ENCODE measurements around the gene LVRN. TPM values are rescaled to one million over a fixed set of nuclear protein-coding genes. Genes with fewer than 3 reads are reported as not detected.

LVRN gene
- total and polyA plus RNA-seq, 10 donors = 0.11 to 0.77 (median 0.28) TPM; not detected in 4

DNA sequence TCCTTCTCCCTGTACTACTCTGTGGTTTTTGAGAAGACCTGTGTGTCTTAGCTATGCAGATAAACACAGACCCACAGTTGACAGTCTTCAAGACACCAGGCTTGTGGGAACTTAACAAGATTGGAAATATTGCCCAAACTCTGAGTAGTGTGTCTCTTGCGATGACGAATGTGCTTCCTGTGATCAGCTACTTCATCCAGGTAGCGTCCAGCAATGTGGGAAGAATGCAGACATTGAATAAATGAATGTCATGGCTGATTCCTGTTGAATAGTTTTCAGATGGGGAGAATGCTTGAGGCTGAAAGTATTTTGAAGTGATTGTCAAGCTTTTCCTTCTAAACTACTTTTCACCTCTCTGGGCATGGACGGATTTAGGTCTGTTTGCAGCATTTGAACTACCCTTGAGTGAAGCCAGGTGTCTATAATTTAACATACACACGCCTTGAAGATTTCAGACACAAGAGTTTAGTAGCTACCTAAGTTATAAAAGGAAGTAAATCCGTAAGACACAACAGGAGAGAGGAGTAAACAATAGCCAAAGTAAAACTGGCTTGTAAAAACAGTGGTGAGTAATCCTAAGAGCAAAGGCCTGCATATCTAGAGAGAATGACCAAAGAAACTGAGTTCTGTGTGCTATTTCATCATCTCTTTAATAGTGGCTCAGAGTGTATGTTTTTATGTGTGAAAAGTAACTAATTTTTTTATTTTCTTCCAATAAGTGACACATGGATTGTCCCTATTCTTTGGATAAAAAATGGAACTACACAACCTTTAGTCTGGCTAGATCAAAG, 40.0 kb downstream of the LVRN start:
- intact Hi-C loops (cut with DNase I; ENCODE audit: low total_unique reads) = no loop called here
- Histone ChIP-seq H3K27ac (no peak overlapping the region), H3K4me1 (no peaks in the 10 kb centered on the region), H3K4me3 (no peak overlapping the region), H3K36me3 (no peaks in the 10 kb centered on the region), H3K27me3 (replicated peaks in 1 of 7) (no peaks in the 10 kb centered on the region), H3K9me3 (no peaks in the 10 kb centered on the region)
- no peak for TF ChIP-seq CTCF (IDR thresholded peaks at IDR 0.05 in 8 of 11, conservative IDR thresholded peaks at IDR 0.05 in 3 of 11)
- no peak for TF ChIP-seq POLR2AphosphoS5 (IDR thresholded peaks at IDR 0.05)
- TF ChIP-seq POLR2A (IDR thresholded peaks at IDR 0.05) = no peak
- no peak for DNase-seq
- 79 to 89% (median 83%) methylated on average over 6 of the region's 6 CpGs for WGBS, 5 donors

DNA sequence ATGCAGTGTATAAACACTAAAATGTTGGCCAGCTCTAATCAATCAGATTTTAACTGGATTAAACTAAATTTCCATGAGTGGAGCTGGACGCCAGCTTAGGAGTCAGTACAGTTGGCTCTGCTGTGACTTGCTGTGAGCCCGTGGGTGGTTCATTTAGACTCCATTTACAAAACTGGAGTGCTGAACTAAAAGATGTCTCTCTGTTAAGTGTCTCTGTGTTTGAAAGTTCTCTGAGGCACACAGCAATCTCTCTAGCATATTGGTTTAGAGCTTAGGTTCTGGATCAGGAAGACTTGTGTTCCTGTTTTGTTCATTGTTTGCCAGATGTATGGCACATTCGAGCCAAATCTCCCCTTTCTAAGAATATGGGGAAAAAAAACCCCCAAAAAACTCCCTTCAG, 42.0 kb downstream of the LVRN start:
- WGBS, 5 donors = 77 to 93% (median 90%) methylated on average over 3 of the region's 3 CpGs
- Histone ChIP-seq H3K4me1 (no peaks in the 10 kb centered on the region), H3K36me3 (no peaks in the 10 kb centered on the region), H3K9me3 (no peaks in the 10 kb centered on the region), H3K27me3 (replicated peaks in 1 of 7) (no peaks in the 10 kb centered on the region), H3K4me3 (no peak overlapping the region), H3K27ac (no peak overlapping the region)
- DNase-seq = no peak
- TF ChIP-seq POLR2AphosphoS5 (IDR thresholded peaks at IDR 0.05) = no peak
- TF ChIP-seq POLR2A (IDR thresholded peaks at IDR 0.05) = no peak
- no peak for TF ChIP-seq CTCF (IDR thresholded peaks at IDR 0.05 in 8 of 11, conservative IDR thresholded peaks at IDR 0.05 in 3 of 11)
- intact Hi-C loops (cut with DNase I; ENCODE audit: low total_unique reads) = no loop called here

- no peaks in the 10 kb centered on the region for H3K9me3 ChIP-seq
- no peak overlapping the region for H3K27ac ChIP-seq
- intact Hi-C loops (cut with DNase I; ENCODE audit: low total_unique reads) = no loop called here
- no peaks in the 10 kb centered on the region for H3K4me1 ChIP-seq
- 75 to 85% (median 80%) methylated on average over 3 of the region's 3 CpGs for WGBS, 5 donors
- H3K36me3 ChIP-seq = no peaks in the 10 kb centered on the region
- H3K4me3 ChIP-seq = no peak overlapping the region
- H3K27me3 ChIP-seq (replicated peaks in 1 of 7) = no peaks in the 10 kb centered on the region
- TF ChIP-seq POLR2AphosphoS5 (IDR thresholded peaks at IDR 0.05) (no peak), POLR2A (IDR thresholded peaks at IDR 0.05) (no peak), CTCF (IDR thresholded peaks at IDR 0.05 in 8 of 11, conservative IDR thresholded peaks at IDR 0.05 in 3 of 11) (no peak)
- DNase-seq = no peak
Measured at GRCh38 chr5:116009806-116010205, 47.5 kb downstream of the LVRN start.

DNA sequence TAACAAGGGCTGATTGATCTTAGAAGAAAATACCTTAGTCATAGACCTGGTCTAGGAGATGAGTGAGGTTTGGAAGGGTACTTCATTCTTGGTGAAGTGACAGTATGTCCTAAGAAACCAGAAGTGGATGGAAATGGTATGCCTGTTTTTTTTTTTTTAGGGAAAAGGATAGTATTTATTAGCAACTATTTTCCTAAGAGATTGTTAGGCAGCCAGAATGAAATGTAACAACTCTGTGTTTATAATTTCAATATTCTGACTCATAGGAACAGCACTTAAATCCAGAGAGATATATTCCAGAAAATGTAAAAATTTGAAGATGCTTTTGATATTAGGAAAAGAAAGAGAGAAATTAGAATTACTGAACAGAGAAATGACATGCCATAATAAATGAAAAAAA, 48.8 kb downstream of the LVRN start:
- no peaks in the 10 kb centered on the region for H3K27me3 ChIP-seq (replicated peaks in 1 of 7)
- TF ChIP-seq POLR2A (IDR thresholded peaks at IDR 0.05) = no peak
- intact Hi-C loops (cut with DNase I; ENCODE audit: low total_unique reads) = no loop called here
- no peaks in the 10 kb centered on the region for H3K4me1 ChIP-seq
- DNase-seq = no peak
- H3K4me3 ChIP-seq = no peak overlapping the region
- H3K36me3 ChIP-seq = no peaks in the 10 kb centered on the region
- no peaks in the 10 kb centered on the region for H3K9me3 ChIP-seq
- no peak overlapping the region for H3K27ac ChIP-seq

All from spleen (tissue), 11 donors.